Naive thymus-derived CD4-positive, alpha-beta T cell (primary cell): Measurements from ENCODE around the gene FAAP20. TPM values are rescaled to one million over a fixed set of nuclear protein-coding genes. Genes with fewer than 3 reads are reported as not detected.

ENCODE experiments used
- ATAC-seq: fragments of 150-1000 bp; cut with Tn5 transposase; 2 replicates; pipeline ENCODE4 v1.10.0; 2021; ENCODE audit warnings: mild to moderate bottlenecking, moderate library complexity
- CTCF ChIA-PET: fragments of 350-600 bp; sonication (Branson Sonifier 250); formaldehyde crosslinking; loops from one replicate; lab custom pipeline; 2021; ENCODE audit warnings: antibody characterized with exemption; lab: Charles Lee
- POLR2A ChIA-PET: fragments of 350-600 bp; sonication (Branson Sonifier 250); formaldehyde crosslinking; loops from one replicate; lab custom pipeline; 2021; ENCODE audit warnings: antibody characterized with exemption, inconsistent platforms; lab: Charles Lee
- DNase-seq, 9 donors: peaks; one replicate each; pipeline versions ENCODE4 v3.0.0 to v3.0.0-alpha.2; 2020 to 2022; ENCODE audit warnings: mixed read lengths in 1 of 9
- H3K27ac ChIP-seq: one replicate; pipeline ENCODE4 v1.7.0; 2013; ENCODE audit warnings: mild to moderate bottlenecking, low read depth, low read length, moderate library complexity
- H3K27me3 ChIP-seq, 2 donors: one replicate each; pipeline ENCODE4 v1.7.0; 2013; ENCODE audit warnings: low read length in 2 of 2, mild to moderate bottlenecking in 2 of 2, moderate library complexity in 2 of 2; ENCODE audit not compliant: control insufficient read depth in 2 of 2, insufficient read depth in 2 of 2
- H3K36me3 ChIP-seq, 3 experiments: 1 replicate in 2 of 3; 2 replicates in 1 of 3; pipeline ENCODE4 v1.7.0; 2013; ENCODE audit warnings: low read length in 3 of 3, mild to moderate bottlenecking in 3 of 3, moderate library complexity in 1 of 3; ENCODE audit not compliant: insufficient read depth in 3 of 3, control insufficient read depth in 2 of 3
- H3K4me1 ChIP-seq, 2 donors: one replicate each; pipeline ENCODE4 v1.7.0; 2013; ENCODE audit warnings: low read length in 2 of 2, mild to moderate bottlenecking in 2 of 2, moderate library complexity in 1 of 2; ENCODE audit not compliant: control insufficient read depth in 2 of 2, insufficient read depth in 2 of 2
- H3K4me3 ChIP-seq: 2 replicates; pipeline ENCODE4 v1.7.0; 2013; ENCODE audit warnings: mild to moderate bottlenecking, low read length
- H3K9me3 ChIP-seq, 3 experiments: 1 replicate in 2 of 3; 2 replicates in 1 of 3; pipeline ENCODE4 v1.7.0; 2013; ENCODE audit warnings: low read length in 3 of 3; ENCODE audit not compliant: control insufficient read depth in 2 of 3
- H3K27ac Mint-ChIP-seq, 9 donors: one replicate each; pipeline ENCODE4 v1.8.0; 2020 to 2022; ENCODE audit warnings: mixed read lengths in 9 of 9, mild to moderate bottlenecking in 8 of 9, moderate library complexity in 5 of 9, inconsistent platforms in 2 of 9
- H3K27me3 Mint-ChIP-seq, 5 donors: one replicate each; pipeline ENCODE4 v1.8.0; 2021 to 2022; ENCODE audit warnings: mixed read lengths in 5 of 5, mild to moderate bottlenecking in 1 of 5
- H3K36me3 Mint-ChIP-seq, 5 donors: one replicate each; pipeline ENCODE4 v1.8.0; 2020 to 2022; ENCODE audit warnings: mixed read lengths in 5 of 5, mild to moderate bottlenecking in 3 of 5, inconsistent platforms in 1 of 5
- H3K4me1 Mint-ChIP-seq, 7 donors: one replicate each; pipeline ENCODE4 v1.8.0; 2020 to 2022; ENCODE audit warnings: mixed read lengths in 7 of 7, mild to moderate bottlenecking in 3 of 7, inconsistent platforms in 1 of 7
- H3K4me3 Mint-ChIP-seq, 10 donors: one replicate each; pipeline ENCODE4 v1.8.0; 2020 to 2022; ENCODE audit warnings: mild to moderate bottlenecking in 10 of 10, mixed read lengths in 10 of 10, moderate library complexity in 6 of 10, inconsistent platforms in 2 of 10
- H3K9me3 Mint-ChIP-seq, 11 donors: one replicate each; pipeline ENCODE4 v1.8.0; 2020 to 2022; ENCODE audit warnings: mixed read lengths in 11 of 11, mild to moderate bottlenecking in 4 of 11, inconsistent platforms in 1 of 11, moderate library complexity in 1 of 11
- intact Hi-C, 2 donors: fragments of 100-400 bp; cut with micrococcal nuclease; formaldehyde crosslinking; loops; one replicate each; pipeline ENCODE4 v1.15.1; 2023
- polyA plus RNA-seq, 2 donors: library from polyadenylated mRNA; unstranded; fragments of 300-500 nt; fragmentation: Illumina TruSeq; gene quantifications; one replicate each; pipeline ENCODE4 v1.2.3, GENCODE V29; 2021
- total RNA-seq, 6 experiments: library from RNA in 5 of 6; stranded (reverse) in 5 of 6; gene quantifications; 1 replicate in 5 of 6; 2 replicates in 1 of 6; pipeline ENCODE4 v1.2.3 and lab custom pipeline; 2021 to 2026

FAAP20 gene
- total and polyA plus RNA-seq, 7 experiments from 2014 or later, result 43.2 to 77.0 (median 55.7) TPM

DNA sequence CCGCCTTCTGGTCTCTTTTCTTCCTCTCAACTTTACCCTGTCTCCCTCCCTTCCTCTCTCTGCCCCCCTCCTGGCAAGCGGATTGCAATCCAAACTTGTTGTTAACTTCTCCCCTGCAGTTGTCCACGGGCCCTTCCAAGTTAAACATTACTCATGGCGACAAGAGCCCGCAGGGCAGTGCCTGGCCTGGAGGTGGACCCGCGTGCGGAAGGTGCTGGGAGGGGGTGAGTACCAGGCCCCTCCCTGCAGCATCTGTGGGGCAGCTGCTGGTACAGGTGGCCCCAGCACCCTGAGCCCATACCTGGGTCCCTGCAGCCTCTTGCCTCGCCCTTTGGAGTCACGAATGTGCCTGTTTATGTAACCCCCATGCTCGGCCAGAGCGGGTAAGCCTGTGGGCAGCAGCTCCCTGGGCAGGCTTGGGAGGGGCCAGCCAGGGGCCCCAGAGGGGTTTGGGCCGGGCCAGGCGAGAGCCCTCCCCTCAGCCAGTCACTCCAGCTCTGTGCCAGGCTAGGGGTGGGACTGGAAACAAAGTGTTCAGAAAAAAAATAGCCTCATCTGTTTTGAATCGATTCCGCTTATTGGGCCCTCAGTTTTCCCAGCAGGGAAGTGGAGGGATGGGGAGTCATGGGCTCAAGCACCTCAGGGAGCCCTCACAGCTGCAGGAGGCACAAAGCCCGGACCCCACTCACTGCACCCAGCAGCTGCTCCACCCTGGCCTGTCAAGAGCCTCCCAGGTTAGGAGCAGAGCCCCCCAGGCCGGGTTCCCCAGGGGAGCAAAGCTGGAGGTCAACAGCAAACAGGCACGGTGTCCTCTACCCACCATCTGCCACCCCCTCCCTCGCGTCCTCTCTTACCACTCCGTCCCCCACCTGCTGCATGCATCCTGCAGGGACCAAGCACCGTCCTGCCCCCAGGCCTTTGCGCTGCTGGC, 14.0 kb upstream of the FAAP20 start:
- no peak overlapping the region for H3K4me3 Mint-ChIP-seq
- ChIA-PET CTCF (no interaction called here), POLR2A (interaction anchor here (0.9 to 1.1 kb wide), 3 partner anchors 10 to 26 kb away, joined by 3 to 4 read pairs (median 3); no protein-coding TSS in a partner anchor)
- no peaks in the 10 kb centered on the region for H3K9me3 Mint-ChIP-seq
- intact Hi-C loops, result no loop called here
- no peak for ATAC-seq
- H3K36me3 Mint-ChIP-seq, result no peaks in the 10 kb centered on the region
- Histone ChIP-seq H3K9me3 (no peaks in the 10 kb centered on the region), H3K36me3 (no peaks in the 10 kb centered on the region), H3K27ac (no peak overlapping the region), H3K27me3 (no peaks in the 10 kb centered on the region), H3K4me3 (no peak overlapping the region), H3K4me1 (peaks cover 13 to 15% of the 10 kb centered on the region in 2 donors)
- no peak for DNase-seq
- peaks cover 0 to 4% (median 0%) of the 10 kb centered on the region in 5 donors for H3K27me3 Mint-ChIP-seq
- H3K27ac Mint-ChIP-seq, result peak overlapping the region in 1 of 9 donors; percentile 28
- peaks cover 0 to 14% (median 5%) of the 10 kb centered on the region in 7 donors for H3K4me1 Mint-ChIP-seq

DNA sequence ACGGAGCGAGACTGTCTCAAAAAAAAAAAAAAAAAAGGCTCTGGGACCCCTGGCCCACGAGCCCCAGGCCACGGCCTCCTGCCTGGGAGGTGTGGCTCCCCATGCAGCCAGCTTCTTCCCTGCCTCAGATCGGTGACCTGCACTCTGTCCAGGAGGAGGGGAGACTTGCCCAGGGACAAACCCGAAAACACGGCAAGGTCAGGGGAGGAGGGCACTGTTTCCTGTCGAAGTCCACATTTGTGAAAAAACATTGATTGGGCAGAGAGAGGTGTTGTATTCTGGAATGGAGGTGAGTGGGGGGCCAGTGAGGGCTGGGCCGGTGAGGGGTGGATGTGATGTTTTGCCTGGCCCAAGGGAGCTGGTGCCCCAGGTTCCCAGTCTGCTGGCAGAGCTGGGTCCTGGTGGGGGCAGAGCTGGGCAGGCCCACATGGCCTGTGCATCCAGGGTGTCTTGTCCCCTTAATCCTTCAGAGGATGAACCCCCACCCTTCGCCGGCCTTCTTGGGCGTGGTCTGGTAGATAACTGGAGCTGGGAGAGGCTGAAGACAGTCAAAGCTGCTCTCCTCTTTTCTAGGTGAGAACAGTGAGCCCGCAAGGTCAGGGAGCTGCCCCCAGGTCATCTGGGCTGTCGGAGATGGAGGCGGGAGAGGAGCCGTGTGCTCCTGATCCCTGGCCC, 12.4 kb upstream of the FAAP20 start:
- Mint-ChIP-seq H3K27ac (peak overlapping the region in 1 of 9 donors; percentile 10), H3K9me3 (no peaks in the 10 kb centered on the region), H3K4me3 (peak overlapping the region in 3 of 10 donors; percentile 25 to 72 (median 51)), H3K27me3 (peaks cover 0 to 4% (median 0%) of the 10 kb centered on the region in 5 donors), H3K4me1 (peaks cover 0 to 9% (median 4%) of the 10 kb centered on the region in 7 donors), H3K36me3 (no peaks in the 10 kb centered on the region)
- POLR2A ChIA-PET, result interaction anchor here (0.8 to 2.1 kb wide), 4 partner anchors 12 to 82 kb away, joined by 3 to 8 read pairs (median 4); partner anchors contain the start of genes FAAP20 and SKI
- Histone ChIP-seq H3K27me3 (no peaks in the 10 kb centered on the region), H3K4me1 (peaks cover 0 to 6% of the 10 kb centered on the region in 2 donors), H3K36me3 (no peaks in the 10 kb centered on the region), H3K27ac (no peak overlapping the region), H3K9me3 (no peaks in the 10 kb centered on the region), H3K4me3 (no peak overlapping the region)
- ATAC-seq (no peak), DNase-seq (no peak)
- CTCF ChIA-PET, result interaction anchor here (0.9 to 2.0 kb wide), 2 partner anchors 12 to 49 kb away, joined by 4 to 5 read pairs; partner anchors contain the start of gene FAAP20
- intact Hi-C loops, result no loop called here

DNA sequence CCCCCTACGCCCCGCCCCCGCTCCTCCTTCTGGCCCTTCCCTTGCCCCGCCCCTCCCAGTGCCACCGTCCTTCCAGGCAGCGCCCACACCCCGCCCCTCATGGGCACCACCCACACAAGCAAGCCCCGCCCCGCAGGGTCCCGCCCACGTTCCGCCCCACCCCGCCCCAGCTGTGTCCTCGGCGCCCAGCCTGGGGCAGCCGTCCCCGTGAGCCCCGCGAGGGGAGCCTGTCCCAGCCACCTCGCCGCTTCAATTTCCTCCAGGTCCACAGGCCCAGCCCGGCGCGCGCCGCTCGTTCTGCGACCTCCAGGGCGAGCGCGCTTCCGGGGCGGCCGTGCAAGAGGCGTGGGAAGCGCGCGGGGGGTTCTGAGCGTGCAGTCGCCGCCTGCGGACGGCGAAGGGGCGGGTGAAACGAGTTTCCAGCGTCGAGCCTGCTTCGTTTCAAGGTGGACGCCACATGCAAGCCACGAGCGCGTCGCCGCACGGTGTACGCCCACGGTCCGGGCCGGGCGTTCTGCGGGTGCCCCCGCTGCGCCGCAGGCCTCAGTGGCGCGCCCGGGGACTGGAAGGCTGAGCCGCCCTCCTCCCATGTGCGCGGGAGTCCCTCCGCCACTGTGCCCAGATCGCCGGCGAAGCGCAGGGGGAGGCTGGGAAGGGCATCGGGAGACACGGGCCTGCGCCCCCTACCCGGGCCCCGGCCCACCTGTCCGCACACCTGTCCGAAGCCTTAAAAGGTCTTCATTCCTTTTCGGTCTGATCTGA, 10.8 kb upstream of the FAAP20 start:
- H3K27ac ChIP-seq, result peak overlapping the region; percentile 60
- intact Hi-C loops, result loop anchor here (1.0 to 2.0 kb wide), 12 partner anchors 10 to 381 kb away; partner anchors contain the start of genes PANK4 (in 2 of the 2), MORN1 (in 1 of the 2), PRXL2B (in 1 of the 2) and RER1 (in 1 of the 2)
- no peaks in the 10 kb centered on the region for H3K9me3 Mint-ChIP-seq
- no peaks in the 10 kb centered on the region for H3K27me3 ChIP-seq
- H3K4me3 ChIP-seq, result peak overlapping the region; percentile 70
- peak overlapping the region in 5 of 9 donors; percentile 17 to 65 (median 56) for H3K27ac Mint-ChIP-seq
- H3K36me3 Mint-ChIP-seq, result no peaks in the 10 kb centered on the region
- POLR2A ChIA-PET, result interaction anchor here (0.6 to 3.0 kb wide), 9 partner anchors 11 to 110 kb away, joined by 3 to 13 read pairs (median 4); partner anchors contain the start of gene SKI
- peak overlapping the region; percentile 53 to 79 (median 68) for H3K4me3 Mint-ChIP-seq
- peaks cover 0 to 9% (median 4%) of the 10 kb centered on the region in 7 donors for H3K4me1 Mint-ChIP-seq
- DNase-seq (peak; percentile 86 to 94 (median 93)), ATAC-seq (peak; percentile 98)
- no peaks in the 10 kb centered on the region for H3K9me3 ChIP-seq
- CTCF ChIA-PET, result interaction anchor here (0.5 to 2.0 kb wide), 3 partner anchors 10 to 1216 kb away, joined by 4 to 5 read pairs (median 5); partner anchors contain the start of gene FAAP20
- H3K27me3 Mint-ChIP-seq, result peaks cover 0 to 4% (median 0%) of the 10 kb centered on the region in 5 donors
- peaks cover 0 to 6% of the 10 kb centered on the region in 2 donors for H3K4me1 ChIP-seq
- no peaks in the 10 kb centered on the region for H3K36me3 ChIP-seq

DNA sequence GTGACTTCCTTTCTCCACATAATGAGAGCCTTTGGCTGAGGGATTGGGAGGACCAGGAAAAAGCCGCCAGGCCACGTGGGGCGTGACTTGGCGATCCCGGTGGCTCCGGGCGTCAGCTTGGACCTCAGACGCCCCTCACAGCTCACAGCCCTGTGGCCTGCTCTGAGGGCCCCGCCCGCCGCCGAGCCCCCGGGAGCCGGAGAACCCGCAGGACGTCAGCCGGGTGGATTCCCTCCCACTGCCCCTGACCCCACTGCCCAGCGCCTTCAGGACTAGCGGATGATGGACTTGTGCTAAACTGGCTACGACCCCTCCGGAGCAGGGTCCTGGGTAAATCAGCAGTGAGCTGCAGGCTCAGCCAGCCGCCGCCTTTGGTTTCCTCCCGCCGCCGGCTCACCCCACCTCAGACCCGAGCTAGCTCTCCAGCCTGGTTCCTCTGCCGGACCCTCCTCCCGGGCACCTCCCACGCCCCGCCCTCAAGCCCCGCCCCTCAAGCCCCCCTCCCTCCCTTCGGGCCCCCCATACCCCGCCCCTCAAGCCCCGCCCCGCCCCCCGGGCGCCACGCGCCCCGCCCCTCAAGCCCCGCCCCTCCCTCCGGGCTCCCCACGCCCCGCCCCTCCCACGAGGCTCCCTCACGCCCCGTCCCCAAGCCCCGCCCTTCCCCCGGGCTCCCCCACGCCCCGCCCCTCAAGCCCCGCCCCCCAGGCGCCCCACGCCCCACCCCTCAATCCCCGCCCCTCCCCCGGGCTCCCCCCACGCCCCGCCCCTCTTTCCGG, 10.0 kb upstream of the FAAP20 start:
- H3K27ac ChIP-seq, result peak overlapping the region; percentile 70

More for the DNA sequence above, 10.0 kb upstream of the FAAP20 start:
- intact Hi-C loops, result loop anchor here (1.0 to 2.0 kb wide), 14 partner anchors 9 to 382 kb away; partner anchors contain the start of genes PANK4 (in 2 of the 2), MORN1 (in 1 of the 2), PRXL2B (in 1 of the 2) and RER1 (in 1 of the 2)
- CTCF ChIA-PET, result interaction anchor here (0.6 kb wide), 1 partner anchor 10 kb away, joined by 4 read pairs; the partner anchor contains the start of gene FAAP20
- POLR2A ChIA-PET, result interaction anchor here (0.8 to 3.0 kb wide), 7 partner anchors 23 to 111 kb away, joined by 3 to 13 read pairs (median 5); no protein-coding TSS in a partner anchor
- Mint-ChIP-seq H3K27ac (peak overlapping the region in 4 of 9 donors; percentile 17 to 69 (median 40)), H3K9me3 (no peaks in the 10 kb centered on the region), H3K36me3 (no peaks in the 10 kb centered on the region), H3K4me1 (peaks cover 4 to 16% (median 9%) of the 10 kb centered on the region in 7 donors), H3K27me3 (peaks cover 0 to 4% (median 0%) of the 10 kb centered on the region in 5 donors), H3K4me3 (peak overlapping the region in 7 of 10 donors; percentile 37 to 77 (median 62))
- ATAC-seq, result no peak
- no peaks in the 10 kb centered on the region for H3K36me3 ChIP-seq
- peak overlapping the region; percentile 27 for H3K4me3 ChIP-seq
- H3K4me1 ChIP-seq, result peaks cover 4 to 6% of the 10 kb centered on the region in 2 donors
- no peaks in the 10 kb centered on the region for H3K27me3 ChIP-seq
- peak in 2 of 9 donors; percentile 26 to 46 for DNase-seq
- no peaks in the 10 kb centered on the region for H3K9me3 ChIP-seq
